HG02970 (cell line): Measurements from ENCODE around the gene ITPK1.

ENCODE experiments used
- ATAC-seq: cut with Tn5 transposase; IDR thresholded peaks from one replicate; pipeline ENCODE4 v1.9.1; 2021; ENCODE audit warnings: mild to moderate bottlenecking, moderate library complexity, moderate number of reproducible peaks; ENCODE audit not compliant: unreplicated experiment, low FRiP score

The ITPK1 gene

DNA sequence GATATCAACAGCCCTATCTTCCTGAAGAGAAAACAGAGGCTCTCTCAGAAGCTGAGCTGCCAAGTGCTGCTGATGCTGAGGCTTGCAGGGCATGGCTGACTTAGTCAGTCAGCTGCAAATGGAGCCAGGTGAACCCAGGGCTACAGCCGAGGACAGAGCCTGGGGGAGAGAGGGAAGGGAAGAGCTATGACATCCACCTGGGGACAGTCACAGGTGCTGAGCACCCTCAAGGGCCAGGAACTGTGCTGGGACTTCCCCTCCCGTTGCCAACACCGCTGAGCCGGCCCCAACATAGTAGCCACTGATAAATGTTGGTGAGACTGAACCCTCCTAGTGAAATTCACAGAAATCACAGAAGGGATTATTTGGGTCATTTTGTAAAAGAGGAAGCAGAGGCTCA lies 199.5 kb downstream of the ITPK1 start:
- ATAC-seq, result no peak

DNA sequence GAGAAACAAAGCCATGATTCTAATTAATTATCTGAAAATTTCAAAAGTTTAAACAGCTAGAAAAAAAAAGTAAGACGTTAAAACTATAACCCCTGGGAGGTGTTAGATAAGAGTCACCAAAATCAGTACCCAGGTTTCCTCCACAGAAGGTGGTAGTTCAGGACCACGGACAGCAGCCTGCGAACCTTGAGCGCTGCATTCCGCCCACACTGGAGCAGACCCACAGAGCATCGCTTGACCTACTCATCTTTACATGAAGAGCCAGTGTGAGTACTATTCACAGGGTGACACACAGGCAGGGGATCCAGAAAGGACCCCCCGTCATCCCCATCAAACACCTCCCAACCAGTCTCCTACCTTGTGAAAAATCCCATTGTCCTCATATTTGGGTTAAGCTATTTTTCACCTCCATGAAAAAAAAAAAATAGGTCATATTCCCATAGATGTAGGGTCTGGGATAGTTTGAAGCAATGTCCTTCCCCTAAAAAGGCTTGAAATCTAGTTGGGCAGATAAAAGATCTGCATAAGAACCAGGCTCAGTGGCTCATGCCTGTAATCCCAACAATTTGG lies 201.6 kb downstream of the ITPK1 start:
- no peak for ATAC-seq

DNA sequence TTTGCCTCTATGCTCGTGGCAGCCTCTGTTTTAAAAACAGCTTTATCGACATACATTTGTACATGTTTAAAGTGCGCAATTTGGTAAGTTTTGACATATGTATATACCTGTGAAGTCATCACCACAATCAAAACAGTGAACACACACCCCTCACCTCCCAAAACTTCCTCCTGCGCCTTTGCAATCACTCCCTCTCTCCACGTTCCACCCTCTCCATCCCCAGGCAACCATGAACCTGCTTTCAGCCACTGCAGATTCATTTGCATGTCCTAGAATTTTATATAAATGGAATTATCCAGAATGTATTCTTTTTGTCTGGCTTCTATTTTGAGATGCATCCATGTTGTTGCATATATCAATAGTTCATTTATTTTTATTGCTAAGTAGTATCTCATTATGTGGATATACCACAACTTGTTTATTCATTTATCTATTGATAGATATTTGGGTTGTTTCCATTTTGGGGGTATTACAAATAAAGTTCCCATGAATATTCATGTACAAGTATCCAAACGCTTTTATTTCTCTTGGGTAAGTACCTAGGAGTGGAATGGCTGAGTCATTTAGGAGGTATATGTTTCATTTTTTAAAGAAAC lies 208.3 kb downstream of the ITPK1 start:
- ATAC-seq, result no peak

DNA sequence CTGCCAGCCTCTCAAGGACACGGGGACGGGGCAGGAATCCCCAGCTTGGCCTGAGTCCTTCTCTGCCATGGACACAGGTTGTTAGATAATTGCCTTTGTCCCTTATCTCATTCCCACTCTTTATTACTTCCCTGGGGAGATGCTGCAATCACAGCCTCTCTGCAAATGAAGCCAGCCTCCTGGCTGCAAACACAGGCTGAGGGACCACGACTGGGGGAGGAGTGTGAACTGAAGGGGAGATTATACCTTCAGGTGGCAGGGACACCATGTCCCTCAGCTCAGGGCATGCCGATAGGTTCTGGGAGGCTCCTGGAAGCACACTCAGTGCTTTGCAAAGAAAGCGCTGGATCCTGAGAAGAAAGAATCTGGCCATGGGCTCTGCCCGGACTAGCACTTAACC lies 208.9 kb downstream of the ITPK1 start:
- ATAC-seq, result no peak

DNA sequence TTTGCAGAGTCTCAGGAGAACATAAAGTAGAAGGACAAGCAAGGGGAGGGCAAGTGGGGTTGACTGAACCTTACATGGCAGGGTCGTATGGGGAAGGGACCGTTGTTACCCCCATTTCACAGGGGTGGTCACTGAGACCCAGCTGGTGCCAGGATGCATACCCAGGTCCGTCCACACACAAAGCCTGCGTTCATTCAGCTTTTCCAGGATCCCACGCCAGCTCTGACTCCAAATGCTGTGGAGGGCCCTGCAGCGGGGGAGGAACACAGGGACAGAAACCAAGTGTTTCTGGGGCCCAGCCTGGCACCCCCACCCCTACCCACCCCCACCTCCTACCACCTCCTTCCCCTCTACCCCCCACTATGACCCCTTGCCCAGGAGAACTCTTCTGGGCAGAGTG lies 209.3 kb downstream of the ITPK1 start:
- ATAC-seq, result no peak

DNA sequence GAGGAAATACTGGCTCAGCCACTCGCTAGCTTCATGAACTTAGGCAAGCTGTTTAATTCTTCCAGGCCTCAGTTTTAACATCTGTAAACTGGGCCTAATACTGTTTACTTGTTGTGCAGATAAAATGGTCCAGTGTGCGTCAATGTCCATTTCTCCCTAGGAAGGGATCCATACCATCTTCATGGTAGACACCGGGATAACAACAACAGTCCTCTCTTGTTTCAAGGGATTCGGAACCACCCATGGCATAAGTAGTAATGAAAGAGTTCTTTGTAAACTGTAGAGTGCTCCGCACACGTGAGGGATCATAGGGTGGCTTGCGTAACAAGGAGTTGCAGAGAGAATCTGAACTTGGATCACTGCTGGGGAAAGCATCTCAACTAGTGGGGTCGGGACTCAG lies 210.1 kb downstream of the ITPK1 start:
- no peak for ATAC-seq

DNA sequence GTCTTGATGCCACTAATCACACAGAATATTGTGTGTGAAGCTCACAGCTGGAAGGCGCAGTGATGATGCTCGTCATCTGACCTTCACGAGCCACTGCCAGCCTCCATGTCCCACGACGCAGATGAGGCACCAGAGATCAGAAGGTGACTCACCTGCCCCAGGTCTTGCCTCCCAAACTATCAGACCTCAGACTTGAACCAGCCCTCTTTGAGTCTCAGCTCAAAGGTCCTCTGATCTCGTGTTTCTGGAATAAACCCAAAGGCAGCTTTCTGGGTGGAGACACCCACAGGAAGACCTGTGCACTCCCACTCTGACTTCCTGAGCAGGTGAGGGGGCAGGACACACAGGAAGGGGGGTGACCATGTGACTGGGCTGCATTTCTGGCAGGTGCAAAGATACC lies 212.4 kb downstream of the ITPK1 start:
- no peak for ATAC-seq

DNA sequence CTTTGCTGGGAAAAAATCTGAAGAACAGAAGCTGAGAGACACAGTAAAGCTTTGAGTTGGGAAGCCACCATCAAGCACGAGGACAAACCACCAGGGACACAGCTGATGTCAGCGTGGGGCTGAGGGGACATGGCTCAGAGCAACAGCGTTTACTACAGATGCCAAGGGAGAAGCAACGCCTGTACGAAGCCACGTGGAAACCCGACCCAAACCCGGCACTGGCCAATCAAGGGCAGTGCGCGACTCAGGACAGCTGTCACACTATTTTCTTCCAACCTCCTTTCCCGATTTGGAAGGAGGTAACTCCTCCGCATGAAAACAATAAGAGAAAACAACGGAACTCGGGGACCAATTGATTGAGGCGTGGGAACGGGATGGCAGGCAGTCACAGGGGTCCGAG lies 213.0 kb downstream of the ITPK1 start:
- ATAC-seq, result no peak

DNA sequence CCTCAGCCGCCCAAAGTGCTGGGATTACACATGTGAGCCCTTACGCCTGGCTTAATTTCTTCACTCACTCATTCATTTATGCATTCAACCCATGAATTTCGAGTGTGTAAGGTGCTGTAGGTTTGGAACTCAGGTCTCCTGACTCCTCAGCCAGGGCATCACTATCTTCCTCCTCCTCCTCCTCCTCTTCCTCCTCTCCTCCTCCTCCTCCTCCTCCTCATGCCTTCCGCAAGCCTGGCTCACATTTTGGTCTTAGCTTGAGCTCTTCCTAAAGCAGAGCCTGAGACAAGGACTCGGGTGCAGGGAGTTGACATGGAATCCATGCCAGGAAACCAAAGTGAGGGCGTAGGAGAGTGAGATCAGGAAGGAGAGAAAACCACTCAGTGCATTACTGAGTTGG lies 213.5 kb downstream of the ITPK1 start:
- no peak for ATAC-seq

DNA sequence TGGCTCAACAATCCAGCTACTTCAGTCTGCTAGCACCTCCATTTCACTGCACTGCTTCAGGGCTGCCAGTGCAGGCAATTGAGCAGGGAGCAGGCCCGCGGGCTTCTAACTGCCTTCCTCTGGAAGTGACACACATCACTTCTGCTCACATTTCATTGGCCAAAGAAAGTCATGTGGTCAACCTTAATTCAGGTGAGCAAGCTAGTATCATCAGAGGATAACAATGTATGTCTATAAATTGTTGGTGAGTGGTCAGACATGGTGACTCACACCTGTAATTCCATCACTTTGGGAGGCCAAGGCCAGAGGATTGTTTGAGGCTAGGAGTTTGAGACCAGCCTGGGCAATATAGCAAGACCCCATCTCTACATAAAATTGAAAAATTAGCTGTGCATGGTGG lies 215.1 kb downstream of the ITPK1 start:
- ATAC-seq, result no peak

DNA sequence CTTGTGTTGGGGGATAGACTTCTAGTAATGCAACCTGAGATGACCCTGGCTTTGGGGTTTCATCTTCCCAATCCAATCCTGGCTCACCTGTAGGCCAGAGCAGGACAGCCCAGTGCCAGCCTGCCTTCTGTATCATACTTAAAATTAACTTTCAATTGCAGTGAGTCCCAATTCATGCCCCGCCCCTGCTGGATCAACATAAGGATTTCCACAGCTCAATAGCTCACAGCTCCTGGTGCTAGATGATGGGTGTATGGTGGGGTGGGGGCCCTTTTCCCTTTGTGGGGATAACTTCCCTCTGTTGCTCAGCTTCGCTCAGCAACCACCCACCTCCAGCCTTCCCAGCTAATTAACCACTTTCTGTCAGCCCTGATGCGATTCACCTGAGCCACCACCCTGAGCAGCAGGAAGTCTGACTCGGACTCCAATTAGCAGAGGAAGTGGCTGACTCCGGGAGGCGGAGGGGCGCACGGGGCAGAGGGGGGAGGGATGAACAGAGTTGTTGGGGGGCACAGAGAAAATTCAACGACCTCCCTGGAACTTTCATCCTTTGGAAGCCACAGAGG lies 217.1 kb downstream of the ITPK1 start:
- no peak for ATAC-seq

DNA sequence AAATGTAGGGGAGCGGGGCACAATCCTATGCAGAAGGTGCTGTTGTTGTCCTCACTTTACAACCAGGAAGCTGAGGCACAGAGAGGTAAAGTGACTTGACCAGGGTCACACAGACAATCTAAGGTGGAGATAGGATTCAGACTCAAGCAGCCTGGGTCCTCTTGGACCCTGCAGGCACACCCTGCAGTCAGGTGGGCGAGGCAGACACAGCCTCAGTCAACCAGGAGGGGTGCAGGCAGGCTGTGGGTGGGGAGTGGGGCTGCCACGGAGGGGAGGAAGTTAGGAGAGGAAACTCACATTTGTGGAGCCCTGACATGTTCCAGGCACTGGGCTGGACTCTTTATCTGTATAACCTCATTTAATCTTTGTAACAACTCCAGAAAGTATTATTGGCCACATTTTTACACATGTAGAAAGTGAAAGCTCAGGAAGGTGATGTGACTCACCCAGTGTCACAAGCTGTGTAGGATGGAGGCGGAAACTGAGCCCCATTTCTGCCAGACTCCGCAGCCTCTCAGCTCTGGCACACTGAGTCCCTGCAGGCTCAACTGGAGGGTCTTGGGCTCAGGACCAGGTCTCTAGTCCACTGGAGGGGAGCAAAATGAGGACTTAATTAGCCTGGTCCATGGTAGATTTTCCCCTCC lies 217.7 kb downstream of the ITPK1 start:
- ATAC-seq, result no peak

DNA sequence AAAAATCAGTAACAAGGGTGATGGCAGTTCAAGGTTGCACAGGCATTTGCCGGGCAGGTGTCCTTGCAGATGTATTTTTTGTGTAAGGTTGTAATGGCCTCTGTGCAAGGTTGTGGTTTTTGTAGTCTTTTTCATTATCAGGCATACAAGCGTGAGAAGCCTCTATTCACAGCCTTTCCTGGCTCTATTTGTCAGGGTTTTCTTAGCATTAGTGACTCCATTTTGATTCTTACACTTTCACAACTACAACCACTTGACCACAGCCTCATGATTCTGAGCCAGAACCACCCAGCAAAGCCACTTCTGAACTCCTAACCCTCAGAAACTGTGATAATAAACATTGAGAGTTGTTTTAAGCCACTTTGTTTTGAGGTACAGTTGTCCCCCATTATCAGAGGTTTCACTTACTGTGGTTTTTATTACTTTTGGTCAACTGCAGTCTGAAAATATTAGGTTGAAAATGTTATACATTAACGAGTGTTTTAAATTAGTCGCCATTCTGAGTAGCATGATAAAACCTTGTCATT lies 220.3 kb downstream of the ITPK1 start:
- no peak for ATAC-seq

DNA sequence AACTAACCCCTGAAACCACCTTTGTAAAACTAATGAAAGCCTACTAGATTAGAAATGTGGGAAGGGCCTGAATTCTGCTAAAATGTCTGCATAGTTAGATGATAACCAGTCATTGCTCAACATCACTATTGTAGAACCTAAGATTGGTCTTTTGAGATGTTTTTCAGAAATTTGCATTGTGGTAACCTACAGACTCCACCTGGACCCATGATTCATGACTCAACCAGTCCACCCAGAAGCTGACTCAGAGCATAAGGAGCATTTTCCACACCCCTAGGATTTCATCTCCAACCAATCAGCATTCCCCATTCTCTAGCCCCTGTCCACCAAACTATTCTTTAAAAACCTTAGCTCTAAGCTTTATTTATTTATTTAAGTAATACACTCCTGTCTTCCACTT lies 223.1 kb downstream of the ITPK1 start:
- no peak for ATAC-seq

DNA sequence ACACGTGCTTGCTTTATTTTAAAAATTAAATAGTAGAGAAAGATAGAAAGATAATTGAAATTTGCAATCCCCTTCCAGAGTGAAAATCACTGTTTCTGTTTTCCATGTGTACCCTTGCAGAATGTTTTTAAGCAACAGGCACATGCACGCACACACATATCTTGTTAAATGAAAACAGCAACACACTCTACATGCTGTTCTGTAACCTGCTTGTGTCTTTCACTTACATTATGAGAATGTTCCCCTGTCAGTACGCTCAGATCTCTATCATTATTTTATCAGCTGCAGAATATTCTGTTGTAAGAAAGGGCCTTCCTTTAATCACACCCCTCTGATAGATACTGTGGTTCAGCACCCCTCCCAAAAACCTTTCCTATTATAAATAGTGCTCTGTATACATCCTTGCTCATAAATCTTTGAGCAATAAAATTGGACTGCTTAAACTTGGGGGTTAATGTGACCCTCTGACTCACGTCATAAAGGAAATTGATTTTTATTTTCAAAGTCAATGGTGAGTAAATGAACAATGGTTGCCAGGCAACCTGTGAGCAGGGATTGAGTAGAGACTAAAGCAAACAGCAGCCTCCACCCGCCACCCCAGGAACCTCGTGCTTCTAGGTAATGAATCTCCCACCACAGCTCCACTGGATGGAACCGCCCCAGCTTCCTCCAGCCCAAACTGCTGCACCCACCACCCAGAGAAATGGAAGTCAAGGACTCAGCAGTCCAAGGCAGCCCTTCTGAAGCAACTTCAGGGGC lies 224.7 kb downstream of the ITPK1 start:
- no peak for ATAC-seq

DNA sequence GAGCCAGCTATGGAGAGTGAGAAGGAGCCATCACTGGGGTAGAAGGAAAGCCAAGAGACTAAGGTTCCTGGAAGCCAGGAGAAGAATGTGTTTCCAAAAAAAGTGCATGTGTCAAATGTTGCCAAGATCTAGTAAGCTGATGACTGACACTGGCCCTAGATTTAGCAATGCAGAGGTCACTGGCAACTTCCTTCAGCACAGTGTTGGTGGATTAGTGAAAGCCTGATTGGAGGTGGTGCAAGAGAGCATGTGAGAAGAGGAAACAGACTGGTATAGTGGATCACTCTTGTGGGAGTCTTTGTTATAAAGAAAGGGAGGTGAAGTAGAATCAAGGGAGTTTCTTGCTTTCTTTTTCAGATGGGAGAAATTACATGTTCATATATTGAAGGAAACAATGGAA lies 226.8 kb downstream of the ITPK1 start:
- no peak for ATAC-seq

DNA sequence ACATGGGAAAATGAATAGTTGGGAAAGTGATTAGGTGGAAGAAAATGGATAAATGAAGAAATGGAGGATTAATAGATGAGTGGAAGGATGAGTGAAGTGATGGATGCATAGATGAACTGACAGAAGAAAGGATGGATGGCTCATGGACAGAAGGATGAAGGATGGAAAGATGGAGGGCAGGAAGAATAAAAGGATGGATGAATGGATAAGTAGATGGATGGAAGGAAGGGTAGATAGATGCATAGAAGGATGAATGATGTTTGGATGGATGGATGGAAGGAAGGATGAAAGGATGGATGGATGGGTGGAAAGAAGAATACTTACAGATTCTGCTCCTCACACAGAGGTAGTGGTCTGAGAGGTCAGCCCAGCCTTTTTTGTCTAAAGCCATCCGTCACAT lies 228.6 kb downstream of the ITPK1 start:
- no peak for ATAC-seq
